Measurements from ENCODE around the gene MSI2.

Gene MSI2

DNA sequence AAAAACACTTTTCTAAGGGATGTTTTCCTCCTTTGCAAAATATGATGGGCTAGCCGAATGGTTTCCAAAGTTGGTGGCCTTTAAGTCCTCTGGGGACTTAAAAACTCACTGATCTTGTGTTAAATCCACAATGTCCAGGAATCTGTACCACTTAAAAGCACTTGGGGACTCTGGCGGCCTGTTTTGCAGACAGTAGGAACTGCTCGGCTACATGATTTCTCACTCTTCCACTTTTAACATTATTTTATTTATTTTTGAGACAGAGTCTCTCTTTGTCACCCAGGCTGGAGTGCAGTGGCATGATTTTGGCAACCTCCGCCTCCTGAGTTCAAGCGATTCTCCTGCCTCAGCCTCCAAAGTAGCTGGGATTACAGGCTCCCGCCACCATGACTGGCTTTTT is 9.1 kb upstream of the MSI2 start:
- FAIRE-seq, result no peak

DNA sequence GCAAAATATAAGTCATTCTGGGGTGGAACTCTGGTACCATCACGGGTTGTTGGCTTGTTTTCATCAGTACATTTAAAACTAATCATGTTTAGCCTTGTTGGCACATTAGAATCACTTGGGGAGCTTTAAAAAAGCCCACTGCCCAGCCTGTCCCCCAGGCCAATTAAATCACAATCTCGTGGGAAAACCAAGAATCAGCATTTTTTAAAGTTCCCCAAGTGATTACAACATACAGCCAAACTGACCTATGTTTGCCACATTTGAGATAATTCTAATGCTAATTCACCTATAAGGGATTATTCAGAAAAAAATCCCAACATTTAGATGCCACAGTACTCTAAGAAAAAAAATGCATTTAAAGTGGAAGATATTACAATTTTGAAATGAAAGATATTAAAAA is 8.4 kb upstream of the MSI2 start:
- no peak for FAIRE-seq

DNA sequence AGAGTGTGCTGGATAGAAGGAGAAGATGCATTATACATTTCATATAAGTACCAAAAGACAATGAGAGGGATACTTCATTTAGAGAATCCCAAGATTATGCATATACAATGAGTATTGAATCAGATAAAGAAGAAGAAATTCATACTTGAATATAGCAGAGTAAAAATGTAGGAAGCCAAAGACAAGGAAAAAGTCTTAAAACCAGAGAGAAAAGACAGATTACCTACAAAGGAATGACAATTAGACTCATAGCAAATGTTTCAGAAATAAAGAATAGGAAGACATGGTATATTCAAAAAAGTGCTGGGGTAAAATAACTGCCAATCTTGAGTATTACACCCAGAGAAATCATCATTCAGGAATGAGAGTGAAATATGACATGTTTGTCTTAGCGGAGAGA is 6.8 kb upstream of the MSI2 start:
- no peak for FAIRE-seq

DNA sequence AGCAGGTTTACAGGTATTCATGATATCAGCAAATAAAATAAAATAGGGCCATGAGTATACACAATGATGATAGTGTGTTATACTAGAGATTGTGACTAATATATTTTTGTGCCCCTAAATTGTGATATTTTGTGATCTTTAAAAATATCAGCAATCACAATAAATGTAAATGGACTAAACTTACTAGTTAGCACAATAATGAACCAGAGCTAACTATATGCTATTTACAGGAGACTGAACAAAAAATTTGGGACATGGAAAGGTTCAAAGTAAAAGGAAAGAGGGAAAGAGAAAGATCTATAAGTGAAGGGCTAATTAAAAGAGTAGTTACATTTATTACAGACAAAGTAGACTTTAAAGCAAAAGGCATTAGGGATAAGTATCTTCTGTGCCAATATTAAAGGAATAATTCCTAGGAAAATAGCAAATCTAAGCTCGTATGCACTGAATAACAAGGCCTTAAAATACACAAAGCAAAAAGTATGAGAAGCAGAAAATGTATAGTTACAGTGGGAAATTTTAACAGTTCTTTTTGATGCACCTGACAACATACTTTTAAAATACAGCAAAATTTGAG is 5.0 kb upstream of the MSI2 start:
- no peak for FAIRE-seq

DNA sequence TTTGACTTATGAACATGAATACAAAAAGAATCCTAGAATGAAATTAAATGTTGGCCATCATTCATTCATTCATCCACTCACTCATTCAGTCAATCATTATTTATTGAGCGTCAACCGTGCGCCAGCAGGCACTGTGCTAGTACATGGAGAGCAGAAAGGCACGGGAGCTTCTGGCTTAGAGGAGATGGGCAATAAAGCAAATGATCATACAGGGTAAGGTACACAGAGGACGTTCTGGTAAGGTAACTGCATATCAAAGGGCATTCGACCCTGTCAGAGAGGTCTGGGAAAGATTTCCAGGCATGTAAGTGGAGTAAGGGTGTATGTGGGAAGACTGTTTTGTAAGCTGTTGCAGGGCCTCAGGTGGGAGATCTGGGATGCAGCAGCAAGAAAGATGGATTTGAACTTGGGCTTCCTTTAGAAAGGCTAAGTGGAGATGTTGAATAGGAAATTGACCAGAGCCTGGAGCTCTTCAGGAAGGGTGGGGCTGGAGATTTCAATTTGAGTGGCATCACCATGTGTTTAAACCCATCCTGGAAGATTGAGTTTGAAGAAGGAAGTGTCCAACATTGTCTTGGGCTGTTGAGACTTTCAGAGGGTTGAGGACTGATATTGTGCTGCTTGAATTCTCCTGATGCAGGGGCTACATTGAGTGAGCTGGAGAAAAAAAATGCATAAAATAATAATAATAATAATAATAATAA is 2.8 kb upstream of the MSI2 start:
- no peak for FAIRE-seq

DNA sequence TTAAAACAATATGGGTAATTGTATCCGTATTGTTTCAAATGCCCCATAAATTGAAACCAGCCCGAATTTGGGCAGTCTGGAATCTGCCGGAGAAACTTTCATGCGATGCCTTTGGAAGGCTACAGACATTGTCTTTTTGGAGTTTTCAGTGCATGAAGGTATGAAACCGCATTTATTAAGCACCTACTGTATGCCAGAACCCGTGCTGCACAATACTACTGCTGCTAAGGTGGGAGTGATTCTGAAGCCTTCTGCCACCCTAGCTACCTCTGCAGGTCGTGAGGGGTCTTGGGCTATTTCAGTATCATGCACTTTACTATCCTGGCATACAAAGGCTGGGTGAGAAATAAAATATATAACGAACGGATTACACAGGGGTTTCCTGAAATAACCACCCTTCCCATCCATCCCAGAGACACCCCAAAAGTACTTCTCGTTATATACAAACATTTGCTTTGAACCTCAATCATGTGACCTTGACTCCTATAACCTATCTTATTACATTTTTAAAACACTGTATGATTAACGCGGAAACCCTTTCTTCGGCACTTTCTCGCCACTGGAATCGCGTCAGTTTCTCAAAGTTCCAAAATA is 1.0 kb upstream of the MSI2 start:
- FAIRE-seq, result no peak

DNA sequence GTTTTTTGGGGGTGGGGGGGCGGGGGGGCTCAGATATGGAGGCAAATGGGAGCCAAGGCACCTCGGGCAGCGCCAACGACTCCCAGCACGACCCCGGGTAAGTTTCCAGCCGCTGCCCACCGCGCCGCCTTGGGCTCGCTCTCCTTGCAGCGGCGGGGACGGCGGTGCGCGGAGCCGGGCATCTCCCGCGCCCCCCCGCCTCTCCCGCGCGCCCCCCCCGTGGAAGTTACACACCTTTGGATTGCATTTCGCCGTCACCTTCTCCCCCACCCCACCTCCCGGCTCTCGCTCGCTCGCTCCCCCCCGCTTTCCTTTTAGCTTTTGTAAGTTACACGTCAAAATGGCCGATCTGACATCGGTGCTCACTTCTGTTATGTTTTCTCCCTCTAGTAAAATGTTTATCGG is 387 bp downstream of the MSI2 start:
- FAIRE-seq, result no peak

DNA sequence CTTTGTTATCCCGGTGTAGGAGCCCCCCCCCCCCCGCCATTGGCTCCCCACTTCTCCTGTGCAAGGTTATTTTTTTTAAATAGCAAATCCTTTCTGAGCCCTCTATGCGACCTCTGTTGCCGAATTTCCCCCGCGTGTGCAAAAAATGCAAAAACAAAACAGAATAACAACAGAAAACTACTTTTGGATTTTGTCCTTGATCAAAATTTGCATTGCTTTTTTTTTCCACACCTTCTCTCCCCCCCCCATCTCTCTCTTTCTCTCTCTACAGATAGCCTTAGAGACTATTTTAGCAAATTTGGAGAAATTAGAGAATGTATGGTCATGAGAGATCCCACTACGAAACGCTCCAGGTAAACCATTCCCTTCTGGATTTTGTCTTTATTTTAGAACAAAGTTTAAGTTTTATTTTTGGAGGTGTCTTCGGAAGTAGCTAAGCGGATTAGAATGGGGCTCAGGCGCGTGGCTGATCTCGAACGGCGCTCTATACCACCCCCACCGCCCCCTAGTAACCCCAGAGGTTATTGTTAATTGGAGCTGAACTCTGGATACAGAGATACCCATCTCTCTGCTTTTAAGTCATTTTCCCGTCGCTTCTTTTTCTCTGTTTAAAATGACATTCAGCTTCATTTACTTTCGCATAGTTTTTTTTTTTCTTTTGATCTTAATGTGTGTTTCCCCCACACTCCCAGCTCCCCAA is 1.0 kb downstream of the MSI2 start:
- FAIRE-seq, result no peak

DNA sequence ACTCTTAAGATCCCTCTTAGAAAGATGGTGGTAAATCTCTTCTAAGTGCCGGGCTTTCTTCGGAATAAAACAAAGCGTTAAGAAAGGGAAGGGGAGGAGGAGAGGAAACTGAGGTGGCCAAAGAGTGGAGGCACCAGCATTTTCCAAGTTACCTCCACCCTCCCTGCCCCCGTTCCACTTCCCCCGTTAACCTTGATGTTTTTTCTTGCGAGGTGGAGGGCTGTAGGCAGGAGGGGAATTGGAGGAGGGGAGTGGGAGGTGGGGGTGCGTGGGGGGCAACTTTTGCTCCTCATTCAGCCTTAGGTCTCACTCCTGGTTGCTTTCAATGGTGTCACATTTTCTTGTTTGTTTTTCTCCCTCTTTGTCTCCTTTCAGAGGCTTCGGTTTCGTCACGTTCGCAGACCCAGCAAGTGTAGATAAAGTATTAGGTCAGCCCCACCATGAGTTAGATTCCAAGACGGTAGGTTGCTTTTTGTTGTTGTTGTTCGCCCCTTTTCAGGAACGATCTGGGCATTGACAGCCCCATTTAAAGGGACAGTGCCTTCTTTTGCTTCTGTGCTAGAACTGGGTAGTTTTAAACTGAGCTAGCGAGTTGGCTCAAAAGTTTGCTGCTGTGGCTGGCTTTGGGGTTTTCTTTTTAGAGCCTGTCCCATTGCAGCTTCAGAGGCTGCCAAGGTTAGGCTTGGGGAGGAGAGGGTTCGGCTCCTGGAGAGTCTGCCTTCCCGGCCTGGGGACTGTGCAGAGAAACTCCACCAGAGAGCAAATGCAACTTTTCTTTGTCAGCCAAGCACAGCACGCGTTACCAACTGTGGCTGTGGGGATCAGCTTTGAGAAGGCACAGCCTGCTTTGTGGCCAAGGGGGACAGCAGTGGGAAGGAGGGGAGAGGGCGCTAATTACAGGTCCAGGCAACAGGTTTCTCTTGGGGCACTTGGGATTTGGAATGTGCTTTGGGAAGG is 1.9 kb downstream of the MSI2 start:
- no peak for FAIRE-seq

DNA sequence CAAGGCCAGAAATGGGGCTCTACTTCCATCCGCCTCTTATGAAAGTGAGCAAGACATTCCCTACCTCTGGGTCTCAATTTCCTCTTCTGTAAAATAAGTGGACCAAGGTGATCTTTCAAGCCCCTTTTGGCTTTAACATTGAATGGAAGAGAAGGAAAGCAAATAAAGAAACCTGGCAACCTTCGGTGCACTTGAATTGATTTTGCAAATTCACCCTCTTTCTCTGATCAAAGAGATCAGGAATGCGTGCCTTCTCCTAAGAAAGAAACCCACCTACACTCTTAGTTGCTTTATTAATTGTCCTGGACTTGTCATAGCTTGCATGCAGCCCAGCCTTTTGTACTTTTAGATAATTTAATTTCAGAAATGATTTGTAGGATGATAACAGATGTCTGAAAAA is 3.0 kb downstream of the MSI2 start:
- FAIRE-seq, result no peak

DNA sequence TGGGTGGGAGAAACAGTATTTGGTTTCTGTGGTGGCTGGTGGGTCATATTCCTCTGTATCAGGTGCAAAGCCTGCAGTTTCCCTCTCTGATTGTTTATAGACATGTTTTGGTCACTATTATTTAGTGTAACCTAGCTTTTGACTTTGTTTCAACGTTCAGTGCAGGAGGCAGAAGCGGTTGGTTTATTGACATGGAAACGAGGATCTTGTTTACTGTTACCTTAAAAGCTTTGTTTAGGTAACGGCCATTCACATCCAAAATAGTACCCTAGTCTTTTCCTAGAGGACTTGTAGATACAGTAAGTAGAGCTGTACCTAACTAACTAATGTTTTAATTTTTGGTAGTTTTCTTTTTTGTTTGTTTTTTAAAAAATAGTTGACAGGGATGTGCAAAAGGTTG is 3.5 kb downstream of the MSI2 start:
- no peak for FAIRE-seq

DNA sequence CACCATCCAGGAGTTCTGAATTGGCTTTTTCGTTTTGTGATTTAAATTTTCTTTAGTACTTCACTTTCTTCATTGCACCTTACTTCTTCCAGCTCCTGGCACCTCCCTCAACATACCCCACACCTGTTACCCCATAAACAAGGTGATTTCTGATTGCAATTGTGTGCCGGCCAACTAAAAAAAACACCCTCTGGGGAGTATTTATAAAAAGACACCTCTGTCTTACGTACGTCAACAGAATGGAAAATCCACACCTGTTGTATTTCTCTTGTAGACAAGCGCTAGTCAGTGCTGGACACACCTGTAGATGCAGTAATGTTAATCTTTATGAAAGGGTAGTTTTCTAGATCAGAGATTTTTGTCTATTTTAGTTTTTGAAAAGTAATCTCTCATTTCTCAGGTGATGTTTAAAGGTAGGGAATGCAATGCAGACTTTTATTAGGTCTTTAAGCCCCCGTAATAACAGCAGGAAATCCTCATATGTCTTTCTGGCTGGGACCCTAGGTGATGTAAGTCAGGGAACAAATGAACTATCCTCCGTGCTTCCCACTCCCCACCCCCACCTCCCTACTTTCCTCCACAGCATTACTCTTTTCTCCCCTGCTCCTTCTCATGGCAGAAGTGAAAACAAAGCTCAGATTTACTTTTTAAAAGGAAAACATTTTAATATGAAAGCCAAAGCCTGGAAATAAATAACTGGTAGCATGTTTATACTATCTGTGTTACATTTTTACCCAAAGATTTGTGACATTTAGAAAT is 4.2 kb downstream of the MSI2 start:
- no peak for FAIRE-seq

DNA sequence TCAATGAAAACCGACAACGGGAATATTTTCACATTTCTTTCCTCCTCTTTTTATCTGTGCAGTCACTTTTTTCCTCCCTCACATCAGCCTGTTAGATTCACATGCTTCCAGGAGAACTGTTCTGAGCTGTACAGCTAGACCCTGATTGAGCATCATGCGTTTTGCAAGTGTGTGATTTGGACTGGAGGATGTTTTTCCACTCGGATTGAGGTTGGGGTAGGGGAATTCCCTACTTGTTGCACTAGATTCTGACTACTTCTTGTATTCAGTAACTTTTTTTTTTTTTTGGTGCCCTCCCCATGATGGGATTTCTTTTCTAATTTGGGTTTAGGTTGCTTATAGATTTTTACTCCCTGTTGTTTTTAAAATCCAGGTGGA is 4.8 kb downstream of the MSI2 start:
- no peak for FAIRE-seq

DNA sequence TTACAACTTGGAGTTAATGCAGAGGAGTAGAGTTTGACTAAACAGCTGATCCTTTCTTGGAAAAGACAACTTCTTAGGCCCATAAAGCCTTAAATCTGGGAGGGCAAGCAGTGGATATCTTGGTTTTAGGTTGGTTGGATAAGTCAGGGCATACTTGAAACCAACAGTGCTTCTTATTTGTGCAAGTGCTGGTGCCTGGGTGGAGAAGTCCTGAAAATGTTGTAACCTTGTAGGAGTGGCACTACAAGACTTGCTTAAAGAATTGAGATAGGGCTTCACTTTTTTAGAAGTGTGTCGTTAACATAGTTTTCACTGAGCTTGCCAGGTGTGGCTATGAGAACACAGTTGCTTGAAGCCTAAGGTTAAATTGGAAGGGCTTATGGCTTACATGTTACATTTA is 6.2 kb downstream of the MSI2 start:
- no peak for FAIRE-seq

DNA sequence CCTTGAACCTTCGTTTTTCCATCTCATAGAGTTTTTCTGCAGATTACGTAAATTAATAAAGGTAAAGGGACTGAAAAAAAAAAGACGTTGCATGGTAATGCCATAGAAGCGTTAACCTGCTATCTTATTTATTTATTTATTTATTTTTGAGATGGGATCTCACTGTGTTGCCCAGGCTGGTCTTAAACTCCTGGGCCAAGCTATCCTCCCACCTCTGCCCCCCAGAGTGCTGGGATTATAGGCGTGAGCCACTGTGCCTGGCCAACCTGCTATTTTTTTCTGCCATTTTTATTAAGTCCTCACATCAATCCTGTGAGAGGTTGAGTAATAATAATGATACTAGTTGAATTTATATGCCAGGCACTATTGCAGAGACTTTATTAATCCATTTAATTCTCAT is 7.9 kb downstream of the MSI2 start:
- FAIRE-seq, result no peak

DNA sequence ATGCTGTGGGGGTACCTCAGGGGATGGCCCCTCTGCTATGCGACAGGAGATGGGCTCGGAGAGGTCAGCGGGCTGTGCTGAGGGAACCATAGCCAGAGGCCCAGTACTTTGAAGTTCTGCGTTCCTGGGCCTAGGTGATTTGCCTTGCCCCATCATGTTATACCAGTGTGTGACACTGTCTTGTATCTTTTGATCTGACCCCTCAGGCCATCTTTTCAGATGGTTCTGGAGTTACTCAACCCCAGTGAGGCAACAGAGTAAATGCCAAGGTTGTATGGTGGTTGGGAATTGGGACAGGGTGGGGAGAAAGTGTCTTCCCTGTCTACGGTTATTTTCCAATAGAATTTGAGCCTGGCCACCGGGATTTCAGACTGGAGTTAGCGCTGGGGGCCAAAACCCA is 8.5 kb downstream of the MSI2 start:
- FAIRE-seq, result no peak

DNA sequence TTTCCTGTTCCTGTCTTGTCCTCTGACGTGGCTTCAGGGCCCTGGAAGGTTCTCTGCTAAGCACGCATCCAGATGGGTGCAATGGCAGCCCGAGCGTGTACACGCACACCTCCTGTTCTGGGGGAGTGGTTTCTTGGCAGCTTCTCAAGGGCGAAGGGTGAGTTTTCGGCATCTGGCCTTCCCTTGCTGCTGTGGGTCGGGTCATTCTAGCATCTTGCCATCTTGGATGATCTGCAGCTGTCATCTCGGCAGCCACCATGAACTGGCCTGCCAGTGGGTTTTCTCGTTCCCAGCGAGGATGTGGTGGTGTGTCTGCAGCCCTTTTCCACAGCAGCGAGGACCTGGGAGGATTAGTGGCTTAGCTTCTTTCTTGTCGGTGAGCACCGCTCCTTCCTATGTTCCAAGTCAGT is 10.6 kb downstream of the MSI2 start:
- FAIRE-seq, result no peak

DNA sequence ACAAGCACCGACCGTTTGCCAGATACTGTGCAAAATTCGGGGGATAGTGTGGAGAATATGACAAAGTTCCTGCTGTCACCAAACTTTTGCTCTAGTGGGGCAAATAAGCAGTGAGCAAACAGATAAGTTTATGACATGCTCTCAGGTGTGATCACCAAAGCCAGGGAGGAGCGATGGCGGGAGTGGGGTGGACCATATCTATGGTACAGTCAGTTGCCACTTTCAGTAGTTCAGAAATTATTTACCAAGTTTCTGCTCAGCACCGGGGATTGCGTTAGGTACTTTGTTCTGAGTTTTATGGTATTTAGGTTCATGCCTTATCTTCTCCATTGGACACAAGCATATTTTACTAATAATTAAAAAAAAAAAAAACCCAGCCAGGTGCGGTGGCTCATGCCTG is 11.9 kb downstream of the MSI2 start:
- FAIRE-seq, result no peak

DNA sequence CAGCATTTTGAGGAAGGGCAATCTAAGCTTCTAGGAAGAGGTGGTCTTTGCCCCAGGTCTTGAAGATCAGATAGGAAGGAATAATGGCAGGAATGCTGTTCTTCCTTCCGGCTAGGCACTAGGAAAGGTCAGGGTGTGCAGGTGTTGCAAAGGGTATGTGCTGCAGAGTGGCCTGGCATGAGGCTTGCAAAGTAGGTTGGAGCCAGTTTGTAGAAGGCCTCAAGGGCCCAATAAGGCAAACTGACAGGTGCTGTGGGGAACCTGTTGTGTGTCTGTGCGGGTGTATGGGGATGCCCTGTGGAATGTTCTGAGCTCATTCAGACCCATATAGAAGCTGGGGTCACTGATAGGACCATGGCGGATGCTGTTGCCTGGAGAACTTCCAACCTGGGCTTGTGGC is 12.7 kb downstream of the MSI2 start:
- no peak for FAIRE-seq

DNA sequence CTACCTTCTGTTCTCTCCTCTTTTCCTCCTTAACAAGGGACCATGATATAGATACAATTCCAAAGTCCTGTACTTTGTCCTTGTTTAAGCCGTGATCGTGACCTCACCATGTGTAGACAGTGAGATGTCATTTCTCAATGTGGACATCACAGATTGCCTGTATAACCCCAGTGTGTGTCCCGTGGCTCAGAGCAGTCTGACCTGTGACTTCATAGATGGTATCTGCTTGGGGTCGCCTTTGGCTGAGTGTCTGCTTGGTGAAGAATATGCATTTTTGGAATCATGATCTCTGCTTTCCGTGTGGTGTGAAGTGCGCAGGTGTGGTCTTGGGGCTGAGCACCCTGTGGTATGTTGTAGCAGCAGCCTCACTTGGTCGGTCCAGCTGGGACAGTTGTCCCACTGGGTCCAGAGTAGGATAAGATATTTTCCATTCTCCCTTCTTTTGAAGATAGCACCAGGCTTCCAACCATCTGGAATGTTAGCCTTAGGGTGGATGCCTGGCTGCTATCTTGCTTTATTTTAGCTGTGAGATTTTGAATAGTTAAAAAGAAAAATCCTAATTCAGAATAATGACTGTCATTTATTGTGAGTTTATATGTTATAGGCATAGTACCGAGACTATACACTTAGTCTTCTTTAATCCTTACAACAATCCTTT is 13.4 kb downstream of the MSI2 start:
- FAIRE-seq, result no peak

DNA sequence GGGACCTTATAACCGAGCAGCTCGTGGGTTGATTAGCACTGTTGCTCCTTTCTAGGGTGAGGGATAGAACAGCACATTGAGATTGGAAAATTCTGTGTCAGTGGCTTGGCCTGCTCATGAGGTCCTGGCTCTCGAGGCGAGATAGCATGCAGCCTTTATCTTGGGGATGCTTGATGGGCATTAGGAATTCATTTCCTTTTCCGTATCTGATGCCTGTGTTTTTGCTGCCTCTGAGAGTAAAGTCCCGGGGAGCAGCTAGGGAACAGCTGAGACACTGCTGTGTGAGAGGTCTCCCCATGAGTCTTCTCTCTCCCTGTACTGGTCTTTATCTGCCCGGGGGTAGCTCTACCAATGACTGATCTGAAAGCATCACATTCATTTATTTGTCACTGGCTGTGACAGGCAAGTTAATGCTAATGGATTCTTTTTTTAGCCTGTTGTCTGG is 14.5 kb downstream of the MSI2 start:
- FAIRE-seq, result no peak

DNA sequence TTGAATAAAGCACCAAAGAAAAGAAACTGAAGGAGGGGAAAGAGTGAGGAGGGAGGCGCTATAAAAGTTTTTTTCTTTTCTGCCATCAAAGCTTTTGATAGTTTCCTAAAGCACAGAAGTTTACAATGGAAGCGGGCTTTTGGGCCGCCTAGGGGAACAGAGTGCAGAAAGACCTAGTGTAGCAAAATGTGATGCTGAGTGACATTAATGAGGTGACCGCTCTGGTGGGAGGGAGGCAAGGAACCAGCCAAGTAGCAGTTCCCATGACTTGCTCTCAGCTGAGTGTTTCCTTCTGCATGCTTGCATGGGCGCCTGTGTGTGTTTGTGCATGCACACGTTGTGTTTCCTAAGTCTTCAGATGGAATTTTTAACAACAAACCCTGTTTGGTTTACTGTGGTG is 15.5 kb downstream of the MSI2 start:
- FAIRE-seq, result no peak
